ENCODE results near the gene MAFB. TPM values are rescaled to one million over a fixed set of nuclear protein-coding genes. Genes with fewer than 3 reads are reported as not detected.

MAFB gene
- total and polyA plus RNA-seq, 9 of the 15 experiments (the other 6 are each of a cell fraction or from before 2014, with no cell fraction given), result 0.04 TPM; not detected in 8

- Histone ChIP-seq H2AFZ (ENCODE audit: low read depth, low read length) (no peak overlapping the region), H3K9me3 (replicated peaks; ENCODE audit: control insufficient read depth, insufficient read depth, low read depth, low read length) (no peaks in the 10 kb centered on the region), H3K4me2 (ENCODE audit: insufficient read depth, low read length) (no peak overlapping the region), H3K4me3 (no peak overlapping the region), H3K27ac (ENCODE audit: extremely low read depth, low read depth, low read length) (no peak overlapping the region), H3K36me3 (ENCODE audit: control insufficient read depth, insufficient read depth, low read length) (no peaks in the 10 kb centered on the region), H3K4me1 (replicated peaks in 1 of 2; ENCODE audit: control insufficient read depth in 2 of 2, insufficient read depth in 2 of 2, low read length in 2 of 2) (no peaks in the 10 kb centered on the region), H3K9me1 (ENCODE audit: control insufficient read depth, insufficient read depth, low read length) (no peaks in the 10 kb centered on the region), H3K27me3 (ENCODE audit: control insufficient read depth in 2 of 2, insufficient read depth in 2 of 2, low read length in 2 of 2) (peaks cover 2 to 19% of the 10 kb centered on the region in 2 experiments; a peak in 3 of 5 replicates), H4K20me1 (replicated peaks; ENCODE audit: control insufficient read depth, insufficient read depth, low read length) (no peaks in the 10 kb centered on the region), H3K9ac (ENCODE audit: insufficient read depth in 1 of 2, low read depth in 2 of 2, low read length in 2 of 2) (no peak overlapping the region), H3K79me2 (ENCODE audit: control insufficient read depth, insufficient read depth, low read length) (no peaks in the 10 kb centered on the region)
- no peak for DNase-seq (ENCODE audit: extremely low read depth in 1 of 4, low spot score in 3 of 4)
- CTCF ChIA-PET (ENCODE audit: low intra/inter-chr PET ratio), result no interaction called here
- no peak for TF ChIP-seq NR1H2 (CRISPR knock-in tag; IDR thresholded peaks at IDR 0.05)
- no peak for TF ChIP-seq ZNF75A (CRISPR knock-in tag; IDR thresholded peaks at IDR 0.05)
- no peak for TF ChIP-seq ZMIZ1 (IDR thresholded peaks at IDR 0.05; ENCODE audit: low read depth in 2 of 2, low read length in 2 of 2)
- TF ChIP-seq LARP7 (IDR thresholded peaks at IDR 0.05), result no peak
- TF ChIP-seq ZNF77 (CRISPR knock-in tag; IDR thresholded peaks at IDR 0.05), result no peak
- no peak for TF ChIP-seq ZNF134 (CRISPR knock-in tag; conservative IDR thresholded peaks at IDR 0.05)
- no peak for TF ChIP-seq CTCF (IDR thresholded peaks at IDR 0.05 in 2 of 3, conservative IDR thresholded peaks at IDR 0.05 in 1 of 3; ENCODE audit: insufficient read depth in 2 of 3, low read depth in 1 of 3, low read length in 3 of 3)
- TF ChIP-seq ZC3H4 (CRISPR knock-in tag; IDR thresholded peaks at IDR 0.05; ENCODE audit: borderline replicate concordance), result no peak
- no peak for TF ChIP-seq IFI16 (CRISPR knock-in tag; IDR thresholded peaks at IDR 0.05)
- TF ChIP-seq ZNF766 (CRISPR knock-in tag; conservative IDR thresholded peaks at IDR 0.05), result no peak
- TF ChIP-seq NFXL1 (CRISPR knock-in tag; IDR thresholded peaks at IDR 0.05), result no peak
- TF ChIP-seq SIRT6 (IDR thresholded peaks at IDR 0.05; ENCODE audit: low read depth, low read length), result no peak
- no peak for TF ChIP-seq HIVEP1 (CRISPR knock-in tag; IDR thresholded peaks at IDR 0.05)
- ATAC-seq, result no peak
- in situ Hi-C loops (cut with MboI), result no loop called here
- POLR2A ChIA-PET, result no interaction called here
- no peak for FAIRE-seq
- no TSS peak for BruUV-seq (replicated peaks)
- 0% methylated on average over 3 of the region's 3 CpGs for WGBS (ENCODE audit: insufficient coverage, low coverage, missing lambda C conversion rate)
- intact Hi-C loops (cut with micrococcal nuclease), result no loop called here
Observed at GRCh38 chr20:40667503-40667902, 21.5 kb downstream of the MAFB start.
